Brain microvascular endothelial cell (primary cell): ENCODE results near the gene ERICH3.

Experiments used
- DNase-seq: peaks from one replicate; pipeline ENCODE4 v3.0.0-alpha.2; 2020
- H3K27ac ChIP-seq: fragments of 250-450 bp; sonication (Bioruptor Pico); 2 replicates; pipeline ENCODE4 v1.5.1; 2020; ENCODE audit warnings: mild to moderate bottlenecking, moderate library complexity
- H3K27me3 ChIP-seq: fragments of 250-450 bp; sonication (Bioruptor Pico); replicated peaks from 2 replicates; pipeline ENCODE4 v1.5.1; 2020; ENCODE audit warnings: mild to moderate bottlenecking
- H3K36me3 ChIP-seq: fragments of 250-450 bp; sonication (Bioruptor Pico); replicated peaks from 2 replicates; pipeline ENCODE4 v1.5.1; 2020; ENCODE audit warnings: mild to moderate bottlenecking
- H3K4me3 ChIP-seq: 2 replicates; pipeline ENCODE4 v1.5.1; 2011; ENCODE audit warnings: low read depth, mild to moderate bottlenecking, control low read depth, low read length, moderate library complexity
- CTCF ChIP-seq: IDR thresholded peaks from 2 replicates; pipeline ENCODE4 v1.5.1; 2011; ENCODE audit warnings: low read depth, mild to moderate bottlenecking, moderate library complexity, low read length, control low read depth, inconsistent platforms; ENCODE audit errors: missing control alignments
- in situ Hi-C: cut with HindIII; loops from 2 replicates; pipeline ENCODE4 v1.10.0; 2017; ENCODE audit warnings: low sequenced_read_pairs, low pct_ligation_motif_present

ERICH3 gene

GRCh38 chr1:74697832-74698231 lies 24.2 kb upstream of the ERICH3 start:
- no peaks in the 10 kb centered on the region for H3K27me3 ChIP-seq
- H3K27ac ChIP-seq, result no peak overlapping the region
- in situ Hi-C loops, result no loop called here
- no peak overlapping the region for H3K4me3 ChIP-seq
- H3K36me3 ChIP-seq, result no peaks in the 10 kb centered on the region
- no peak for DNase-seq
- no peak for TF ChIP-seq CTCF

GRCh38 chr1:74693473-74693872 lies 19.9 kb upstream of the ERICH3 start:
- no peak for TF ChIP-seq CTCF
- DNase-seq, result peak; percentile 10
- Histone ChIP-seq H3K27me3 (no peaks in the 10 kb centered on the region), H3K36me3 (no peaks in the 10 kb centered on the region), H3K4me3 (no peak overlapping the region), H3K27ac (no peak overlapping the region)
- in situ Hi-C loops, result no loop called here

GRCh38 chr1:74690909-74691308 lies 17.3 kb upstream of the ERICH3 start:
- Histone ChIP-seq H3K4me3 (no peak overlapping the region), H3K27me3 (no peaks in the 10 kb centered on the region), H3K27ac (no peak overlapping the region), H3K36me3 (no peaks in the 10 kb centered on the region)
- no peak for DNase-seq
- in situ Hi-C loops, result no loop called here
- no peak for TF ChIP-seq CTCF

- no peak overlapping the region for H3K27ac ChIP-seq
- H3K27me3 ChIP-seq, result no peaks in the 10 kb centered on the region
- in situ Hi-C loops, result no loop called here
- H3K36me3 ChIP-seq, result no peaks in the 10 kb centered on the region
- TF ChIP-seq CTCF, result no peak
- no peak overlapping the region for H3K4me3 ChIP-seq
- no peak for DNase-seq
Observed at GRCh38 chr1:74690364-74690696, 16.7 kb upstream of the ERICH3 start.

- DNase-seq, result peak; percentile 57
Observed at GRCh38 chr1:74689621-74690363, 16.2 kb upstream of the ERICH3 start.

More at GRCh38 chr1:74689621-74690363, 16.2 kb upstream of the ERICH3 start:
- Histone ChIP-seq H3K36me3 (no peaks in the 10 kb centered on the region), H3K27ac (no peak overlapping the region), H3K4me3 (no peak overlapping the region), H3K27me3 (no peaks in the 10 kb centered on the region)
- peak; percentile 69 for TF ChIP-seq CTCF
- in situ Hi-C loops, result no loop called here
